B cell (primary cell): ENCODE measurements around the gene MGST2. TPM values are rescaled to one million over a fixed set of nuclear protein-coding genes. Genes with fewer than 3 reads are reported as not detected.
"Not testable (repeated sequence)": the region's sequence is repeated elsewhere in the genome, so short reads cannot be mapped to it uniquely, and the experiment has no call there.

Experiments
- ATAC-seq: fragments of 200-7000 bp; cut with Tn5 transposase; one replicate; pipeline ENCODE4 v1.10.0; 2021; ENCODE audit warnings: low read depth, mild to moderate bottlenecking, moderate number of reproducible peaks, moderate library complexity
- CTCF ChIA-PET: fragments of 350-600 bp; sonication (Branson Sonifier 250); formaldehyde crosslinking; loops from one replicate; lab custom pipeline; 2021; ENCODE audit warnings: antibody characterized with exemption, inconsistent platforms; lab: Charles Lee
- POLR2A ChIA-PET: fragments of 350-600 bp; sonication (Branson Sonifier 250); formaldehyde crosslinking; loops from one replicate; lab custom pipeline; 2021; ENCODE audit warnings: antibody characterized with exemption; lab: Charles Lee
- DNase-seq: peaks from one replicate; pipeline ENCODE4 v3.0.0; 2013
- H2AFZ ChIP-seq: 2 replicates; pipeline ENCODE4 v1.6.1; 2012; ENCODE audit warnings: mild to moderate bottlenecking, low read depth, low read length; ENCODE audit not compliant: insufficient read depth, poor library complexity, severe bottlenecking
- H3K27ac ChIP-seq, 2 donors: 1 replicate in 1 of 2; 2 replicates in 1 of 2; pipeline ENCODE4 v1.5.1; 2012 to 2013; ENCODE audit warnings: low read length in 2 of 2, mild to moderate bottlenecking in 2 of 2, moderate library complexity in 1 of 2
- H3K27me3 ChIP-seq, 4 experiments: fragments of 200-600 bp in 1 of 4; sonication (generic) in 1 of 4; replicated peaks in 1 of 4; 1 replicate in 2 of 4; 2 replicates in 2 of 4; pipeline versions ENCODE4 v1.6.1 to v1.7.0; 2013 to 2016; ENCODE audit warnings: low read length in 3 of 4, mild to moderate bottlenecking in 2 of 4, mixed read lengths in 1 of 4, moderate library complexity in 1 of 4; ENCODE audit not compliant: insufficient read depth in 4 of 4, control insufficient read depth in 3 of 4; ENCODE audit errors: control extremely low read depth in 1 of 4
- H3K36me3 ChIP-seq, 2 experiments: replicated peaks in 1 of 2; 1 replicate in 1 of 2; 2 replicates in 1 of 2; pipeline versions ENCODE4 v1.6.1 to v1.7.1; 2013; ENCODE audit warnings: low read length in 1 of 2; ENCODE audit not compliant: insufficient read depth in 2 of 2, control insufficient read depth in 1 of 2; ENCODE audit errors: control extremely low read depth in 1 of 2, extremely low read depth in 1 of 2
- H3K4me1 ChIP-seq, 2 donors: fragments of 200-600 bp in 1 of 2; sonication (generic) in 1 of 2; 1 replicate in 1 of 2; 2 replicates in 1 of 2; pipeline versions ENCODE4 v1.5.1 to v1.6.1; 2013 to 2017; ENCODE audit warnings: low read length in 2 of 2; ENCODE audit not compliant: control insufficient read depth in 2 of 2, insufficient read depth in 2 of 2
- H3K4me2 ChIP-seq: replicated peaks from 2 replicates; pipeline ENCODE3; 2012; ENCODE audit warnings: mild to moderate bottlenecking, low read depth, low read length; ENCODE audit not compliant: poor library complexity, severe bottlenecking
- H3K4me3 ChIP-seq, 5 experiments: fragments of 200-600 bp in 1 of 5; sonication (generic) in 1 of 5; 1 replicate in 3 of 5; 2 replicates in 2 of 5; pipeline versions ENCODE4 v1.5.1 to v1.7.0; 2011 to 2016; ENCODE audit warnings: low read length in 4 of 5, mild to moderate bottlenecking in 4 of 5, low read depth in 2 of 5, control low read depth in 1 of 5, moderate library complexity in 1 of 5; ENCODE audit not compliant: insufficient read depth in 1 of 5; ENCODE audit errors: control extremely low read depth in 1 of 5, extremely low read depth in 1 of 5
- H3K79me2 ChIP-seq: fragments of 200-600 bp; sonication (generic); one replicate; pipeline ENCODE4 v1.6.0; 2016; ENCODE audit warnings: low read length; ENCODE audit not compliant: control insufficient read depth, insufficient read depth
- H3K9ac ChIP-seq: fragments of 200-600 bp; sonication (generic); 2 replicates; pipeline ENCODE4 v1.6.1; 2017; ENCODE audit warnings: mild to moderate bottlenecking, low read length, moderate library complexity
- H3K9me3 ChIP-seq, 3 donors: one replicate each; pipeline versions ENCODE4 v1.6.1 to v1.7.1; 2013; ENCODE audit warnings: low read length in 2 of 3; ENCODE audit not compliant: control insufficient read depth in 2 of 3, insufficient read depth in 1 of 3; ENCODE audit errors: control extremely low read depth in 1 of 3
- H4K20me1 ChIP-seq: 2 replicates; pipeline ENCODE4 v1.6.0; 2012; ENCODE audit warnings: mild to moderate bottlenecking, low read length; ENCODE audit not compliant: insufficient read depth, control insufficient read depth, poor library complexity, severe bottlenecking
- H3K27ac Mint-ChIP-seq: one replicate; pipeline ENCODE4 v1.8.0; 2021; ENCODE audit warnings: mixed read lengths
- H3K27me3 Mint-ChIP-seq: one replicate; pipeline ENCODE4 v1.8.0; 2021; ENCODE audit warnings: mixed read lengths
- H3K4me1 Mint-ChIP-seq: one replicate; pipeline ENCODE4 v1.8.0; 2021; ENCODE audit warnings: mixed read lengths
- H3K4me3 Mint-ChIP-seq: one replicate; pipeline ENCODE4 v1.8.0; 2021; ENCODE audit warnings: mixed read lengths
- H3K9me3 Mint-ChIP-seq: one replicate; pipeline ENCODE4 v1.8.0; 2022; ENCODE audit warnings: mixed read lengths; ENCODE audit not compliant: insufficient read depth
- CTCF ChIP-seq: fragments of 200-600 bp; IDR thresholded peaks from one replicate; pipeline ENCODE4 v1.8.0; 2022; ENCODE audit warnings: antibody characterized with exemption, mild to moderate bottlenecking
- EZH2 ChIP-seq: IDR thresholded peaks from 2 replicates; pipeline ENCODE4 v1.6.1; 2012; ENCODE audit warnings: borderline replicate concordance, low read depth, mild to moderate bottlenecking, moderate library complexity, low read length; ENCODE audit not compliant: insufficient read depth, poor library complexity, severe bottlenecking
- WGBS: methylation state at CpG from one replicate; pipeline ENCODE4 v1.1.5; 2013; ENCODE audit warnings: missing lambda C conversion rate; ENCODE audit not compliant: insufficient coverage; 5-methylcytosine and 5-hydroxymethylcytosine counted together
- intact Hi-C: fragments of 100-400 bp; cut with micrococcal nuclease; formaldehyde crosslinking; loops from one replicate; pipeline ENCODE4 v1.10.0; 2022
- polyA plus RNA-seq: library from polyadenylated mRNA; depleted of rRNA; stranded (reverse); fragments of >200 nt; gene quantifications from 2 replicates; pipeline ENCODE4 v1.2.3, GENCODE V29; 2012
- total RNA-seq, 2 donors: library from RNA; stranded (reverse); fragments of 120-200 nt in 1 of 2; gene quantifications; 1 replicate in 1 of 2; 2 replicates in 1 of 2; pipeline versions ENCODE4 v1.2.3 to v1.2.4, GENCODE V29; 2013 to 2022

MGST2 gene
- total and polyA plus RNA-seq, 2 donors (not counting 1 experiment from before 2014, with no cell fraction given): 0.81 to 3.4 TPM

GRCh38 chr4:139631791-139632190, 33.8 kb upstream of the MGST2 start:
- Mint-ChIP-seq H3K9me3 (no peaks in the 10 kb centered on the region), H3K27me3 (peaks cover 23% of the 10 kb centered on the region), H3K27ac (no peak overlapping the region), H3K4me3 (no peak overlapping the region), H3K4me1 (no peaks in the 10 kb centered on the region)
- Histone ChIP-seq H3K36me3 (no peaks in the 10 kb centered on the region), H3K9me3 (no peaks in the 10 kb centered on the region), H3K79me2 (no peaks in the 10 kb centered on the region), H3K4me1 (no peaks in the 10 kb centered on the region), H3K4me2 (no peak overlapping the region), H3K27ac (no peak overlapping the region), H3K9ac (no peak overlapping the region), H3K4me3 (no peak overlapping the region), H3K27me3 (peaks cover 0 to 3% (median 0%) of the 10 kb centered on the region in 4 experiments), H2AFZ (no peak overlapping the region), H4K20me1 (no peaks in the 10 kb centered on the region)
- WGBS: 92% methylated on average over 1 of the region's 1 CpG
- no peak for TF ChIP-seq EZH2
- no peak for TF ChIP-seq CTCF
- no peak for DNase-seq
- POLR2A ChIA-PET: no interaction called here
- intact Hi-C loops: no loop called here
- no peak for ATAC-seq
- CTCF ChIA-PET: interaction anchor here (0.9 to 1.9 kb wide), 2 partner anchors 22 to 28 kb away, joined by 4 to 7 read pairs; no protein-coding TSS in a partner anchor

GRCh38 chr4:139632739-139633138, 32.9 kb upstream of the MGST2 start:
- H3K27ac ChIP-seq, intact Hi-C loops, H3K4me1 Mint-ChIP-seq, H3K27ac Mint-ChIP-seq, H3K79me2 ChIP-seq, H3K9ac ChIP-seq, H3K4me1 ChIP-seq, DNase-seq, POLR2A ChIA-PET, H3K27me3 ChIP-seq, ATAC-seq, H3K4me3 ChIP-seq, H3K9me3 ChIP-seq, H3K36me3 ChIP-seq, H3K9me3 Mint-ChIP-seq, H3K4me3 Mint-ChIP-seq, H2AFZ ChIP-seq, H4K20me1 ChIP-seq, H3K4me2 ChIP-seq: not testable (repeated sequence)
- CTCF ChIA-PET: interaction anchor here (1.9 kb wide), 1 partner anchor 29 kb away, joined by 7 read pairs; no protein-coding TSS in a partner anchor
- H3K27me3 Mint-ChIP-seq: peaks cover 23% of the 10 kb centered on the region
- 71% methylated on average over 1 of the region's 5 CpGs for WGBS
